ENCODE data around the gene SORCS2.

Gene SORCS2

DNA sequence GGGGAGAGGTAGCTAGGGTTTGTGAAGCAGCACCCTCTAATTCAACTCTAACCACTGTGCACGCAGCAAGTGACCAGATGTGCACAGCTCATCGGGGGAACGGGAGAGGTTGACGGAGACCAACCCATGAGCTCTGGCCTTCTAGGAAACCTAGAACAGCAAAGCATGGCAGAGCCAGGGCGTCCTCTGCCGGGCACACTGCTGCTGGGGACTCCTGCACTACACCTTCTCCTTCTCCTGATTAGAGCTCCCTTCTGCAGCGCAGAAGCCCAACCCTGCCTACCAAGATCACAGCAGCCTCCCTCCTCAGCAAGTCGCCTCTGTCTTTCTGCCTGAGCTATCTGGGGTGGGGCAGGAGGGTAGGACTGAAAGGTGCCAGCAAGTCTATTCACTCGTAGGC lies 494.7 kb downstream of the SORCS2 start:
- no peak for DNase-seq

DNA sequence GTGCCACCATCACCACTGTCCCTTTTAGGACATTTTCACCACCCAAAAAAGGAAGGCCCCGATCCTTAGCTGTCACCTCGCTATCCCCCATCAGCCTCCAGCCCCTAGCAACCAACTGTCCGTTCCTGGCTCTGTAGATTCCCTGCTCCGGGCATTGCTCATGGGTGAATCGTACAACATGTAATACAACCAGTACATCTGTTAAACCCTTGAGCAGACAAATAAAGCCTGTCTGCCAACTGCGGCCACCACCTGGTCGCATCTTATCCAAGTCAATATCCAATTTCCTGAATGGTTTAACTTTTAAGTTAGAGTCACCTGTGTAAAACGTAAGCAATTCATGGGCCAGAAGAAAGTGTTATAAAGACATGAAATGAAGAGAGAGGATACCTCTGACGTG lies 495.5 kb downstream of the SORCS2 start:
- no peak for DNase-seq

DNA sequence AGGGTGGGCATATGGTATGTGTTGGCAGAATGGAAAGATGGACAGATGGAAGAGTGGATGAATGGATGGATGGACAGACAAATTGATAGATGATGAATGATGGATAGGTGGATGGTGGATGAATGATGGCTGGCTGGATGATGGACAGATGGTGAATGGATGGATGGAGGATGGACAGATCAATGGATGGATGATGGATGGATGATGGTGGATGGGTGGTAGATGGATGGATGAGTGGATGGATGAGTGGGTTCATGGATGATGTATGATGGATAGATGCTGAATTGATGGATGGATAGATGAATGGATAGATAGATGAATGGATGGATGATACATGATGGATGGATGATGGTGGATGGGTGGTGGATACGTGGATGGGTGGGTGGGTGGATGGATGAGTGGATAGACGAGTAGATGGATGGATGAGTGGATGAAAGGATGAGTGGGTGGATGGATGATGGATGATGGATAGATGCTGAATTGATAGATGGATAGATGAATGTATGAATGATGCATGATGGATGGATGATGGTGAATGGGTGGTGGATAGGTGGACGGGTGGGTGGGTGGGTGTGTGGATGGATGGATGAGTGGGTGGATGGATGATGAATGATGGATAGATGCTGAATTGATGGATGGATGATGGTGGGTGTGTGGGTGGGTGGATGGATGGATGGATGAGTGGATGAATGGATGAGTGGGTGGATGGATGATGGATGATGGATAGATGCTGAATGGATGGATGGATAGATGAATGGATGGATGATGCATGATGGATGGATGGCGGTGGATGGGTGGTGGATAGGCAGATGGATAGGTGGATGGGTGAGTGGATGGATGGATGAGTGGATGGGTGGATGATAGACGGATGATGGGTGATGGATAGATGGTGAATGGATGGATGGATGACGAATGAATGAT lies 497.7 kb downstream of the SORCS2 start:
- DNase-seq: no peak

DNA sequence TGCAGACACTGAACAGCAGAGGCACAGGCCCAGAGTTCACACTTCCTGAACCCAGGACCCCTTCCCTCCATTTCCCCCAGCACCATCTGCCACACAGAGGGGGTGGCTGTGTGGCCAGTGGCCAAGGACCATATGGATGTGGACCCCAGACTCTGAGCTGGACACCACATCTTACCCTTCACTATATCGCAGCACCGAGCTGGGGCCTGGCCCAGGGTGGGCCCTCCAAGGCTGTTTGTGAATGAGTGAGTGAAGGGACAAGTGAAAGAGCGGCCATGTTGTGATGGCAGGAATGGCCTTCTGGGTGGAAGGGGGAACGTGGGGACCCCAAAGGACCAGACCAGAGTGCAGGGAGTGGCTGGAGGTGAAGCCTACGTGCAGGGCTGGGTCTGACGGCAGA lies 498.7 kb downstream of the SORCS2 start:
- no peak for DNase-seq

DNA sequence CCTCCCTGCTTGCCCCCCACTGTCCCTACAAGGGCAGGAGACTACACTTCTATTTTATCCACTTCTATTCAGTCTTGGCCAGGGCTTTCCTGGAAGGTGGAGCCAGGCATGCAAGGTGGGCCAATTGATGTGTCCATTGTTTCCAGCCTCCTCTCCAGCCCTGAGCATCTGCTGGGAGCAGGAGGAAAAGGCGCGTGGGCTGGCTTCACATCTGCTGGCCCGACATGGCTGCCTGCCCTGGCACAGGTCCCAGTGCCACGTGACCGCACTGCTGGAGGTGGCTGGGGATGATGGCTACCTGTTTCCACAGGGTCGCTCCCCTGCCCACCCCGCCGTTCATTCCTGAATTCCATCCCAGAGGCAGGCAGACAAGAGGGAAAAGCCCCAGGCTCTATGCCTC lies 499.6 kb downstream of the SORCS2 start:
- no peak for DNase-seq

DNA sequence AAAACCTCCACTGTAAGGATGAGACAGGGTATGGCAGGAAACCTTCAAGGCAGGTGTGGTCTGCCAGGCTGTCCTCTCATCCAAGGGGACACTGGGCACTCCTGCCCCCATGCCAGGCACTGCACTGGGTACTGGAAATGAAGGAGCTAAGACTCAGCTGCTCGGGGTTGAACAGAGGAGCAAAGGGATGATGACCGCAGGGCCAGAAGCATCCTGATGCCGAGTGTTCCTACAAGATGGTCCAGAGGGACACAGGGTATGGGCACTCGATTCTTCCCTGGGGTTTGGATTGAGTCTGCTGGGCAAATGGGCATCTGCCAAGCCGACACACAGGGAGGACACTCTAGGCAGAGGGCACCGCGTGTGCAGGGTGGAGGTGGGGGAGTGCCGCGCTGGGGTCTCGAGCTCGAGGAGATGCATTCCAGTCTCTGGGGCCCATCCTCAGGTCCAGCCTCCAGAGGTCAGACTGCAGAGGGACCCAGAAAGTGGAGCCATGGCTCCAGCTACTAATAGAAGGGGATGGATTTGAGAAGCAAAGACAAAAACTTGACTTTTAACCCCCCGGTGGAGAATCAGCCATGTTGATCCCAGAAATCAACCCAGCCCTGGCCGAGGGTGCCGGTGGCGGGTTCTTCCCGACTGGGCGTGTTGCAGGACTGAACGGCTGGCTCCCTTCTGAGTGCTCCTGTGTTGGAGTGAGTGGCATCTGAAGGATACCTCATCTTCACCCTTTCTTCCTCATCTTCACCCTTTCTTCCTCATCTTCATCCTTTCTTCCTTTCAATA lies 500.3 kb downstream of the SORCS2 start:
- no peak for DNase-seq

DNA sequence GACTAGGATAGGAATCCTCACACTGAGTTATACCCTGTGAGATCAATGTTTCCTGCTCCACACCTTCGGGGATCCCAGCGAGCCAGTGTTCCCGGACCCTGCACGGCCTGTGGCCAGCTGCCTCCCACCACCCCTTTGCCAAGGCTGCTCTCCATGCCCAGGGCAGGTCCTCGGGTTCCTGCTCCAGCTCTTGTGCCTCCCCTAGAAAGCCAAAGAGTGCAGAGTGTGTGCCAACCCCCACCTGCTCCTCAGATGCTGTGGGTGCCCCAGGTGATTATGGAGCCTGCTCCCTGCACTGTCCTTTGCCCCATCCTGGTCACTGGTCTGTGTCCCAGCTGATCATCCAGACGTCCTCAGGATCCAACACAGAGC lies 500.9 kb downstream of the SORCS2 start:
- DNase-seq: no peak

DNA sequence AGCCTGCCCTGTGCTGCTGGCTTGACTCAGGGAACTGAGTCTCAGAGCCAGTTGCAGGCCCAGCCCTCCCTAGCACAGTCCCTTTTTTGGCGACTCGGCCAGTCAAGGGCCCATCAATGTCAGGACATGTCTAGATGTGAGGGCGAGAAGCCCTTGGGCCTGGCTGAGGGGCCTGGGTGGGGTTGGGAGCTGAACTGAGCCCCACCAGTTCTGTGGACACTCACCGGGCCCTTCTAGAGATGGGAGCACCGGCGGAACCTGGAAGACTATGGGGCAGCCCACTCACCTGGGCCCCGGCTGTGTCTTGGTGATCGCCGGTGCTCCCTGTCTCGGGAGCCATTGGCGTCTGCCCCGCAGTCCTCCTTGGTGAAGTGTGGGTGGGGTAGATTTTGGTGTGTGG lies 501.4 kb downstream of the SORCS2 start:
- DNase-seq: no peak

DNA sequence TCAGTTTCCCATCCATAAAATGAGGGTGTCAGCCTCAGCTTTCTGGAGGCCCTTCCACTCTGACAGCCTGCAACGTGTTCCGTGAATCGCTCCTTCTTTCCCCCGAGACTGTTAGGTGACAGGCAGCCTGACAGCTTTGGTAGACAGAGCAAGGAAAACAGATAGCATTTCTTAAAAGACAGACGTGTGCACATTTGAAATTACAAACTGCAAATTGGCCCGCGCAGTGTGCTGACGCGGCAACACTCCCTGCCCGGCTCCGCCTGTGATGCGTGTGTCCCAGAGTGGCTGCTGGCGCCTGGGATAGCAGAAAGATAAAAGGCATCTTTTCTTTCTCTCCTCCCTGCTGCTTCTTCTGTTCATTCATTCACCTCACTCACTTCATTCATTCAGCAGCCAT lies 502.0 kb downstream of the SORCS2 start:
- DNase-seq: no peak

DNA sequence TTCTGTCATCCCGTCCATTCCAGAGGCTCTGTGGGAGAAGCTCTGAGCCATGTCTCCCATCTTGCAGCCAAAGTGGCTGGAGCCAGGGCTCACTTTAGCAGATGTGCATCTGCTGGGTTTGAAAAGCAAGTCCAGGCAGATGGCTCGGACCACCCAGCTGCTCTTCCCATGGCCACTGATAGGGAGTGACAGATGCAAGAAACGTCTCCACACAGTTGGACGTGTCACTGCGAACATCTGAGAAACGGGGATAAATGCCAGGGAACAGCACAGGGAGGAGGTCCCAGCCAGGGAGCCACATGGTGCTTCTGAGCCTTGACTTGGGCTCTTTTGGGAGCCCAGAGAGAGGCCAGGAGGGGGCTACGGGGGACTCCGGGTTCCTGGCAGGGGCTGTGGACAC lies 505.0 kb downstream of the SORCS2 start:
- DNase-seq: no peak

DNA sequence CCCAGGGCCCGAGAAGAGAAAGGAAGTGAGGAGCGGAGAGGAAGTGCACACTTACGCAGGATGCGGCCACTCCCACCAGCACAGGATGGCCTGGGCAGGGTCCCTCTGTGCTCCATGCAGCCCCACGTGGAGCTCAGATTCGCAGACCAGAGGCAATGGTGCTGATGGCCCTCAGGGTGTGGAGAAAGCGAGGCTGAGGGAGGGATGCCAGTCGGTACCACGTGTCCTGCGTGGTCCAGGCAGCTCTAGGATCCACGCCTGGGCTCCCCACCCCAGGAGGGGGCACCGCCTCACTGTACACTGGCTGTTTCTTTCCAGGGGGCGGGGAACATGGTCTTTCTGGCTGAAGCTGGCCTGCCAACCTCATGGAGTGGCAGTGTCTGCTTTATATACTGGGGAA lies 505.5 kb downstream of the SORCS2 start:
- no peak for DNase-seq

DNA sequence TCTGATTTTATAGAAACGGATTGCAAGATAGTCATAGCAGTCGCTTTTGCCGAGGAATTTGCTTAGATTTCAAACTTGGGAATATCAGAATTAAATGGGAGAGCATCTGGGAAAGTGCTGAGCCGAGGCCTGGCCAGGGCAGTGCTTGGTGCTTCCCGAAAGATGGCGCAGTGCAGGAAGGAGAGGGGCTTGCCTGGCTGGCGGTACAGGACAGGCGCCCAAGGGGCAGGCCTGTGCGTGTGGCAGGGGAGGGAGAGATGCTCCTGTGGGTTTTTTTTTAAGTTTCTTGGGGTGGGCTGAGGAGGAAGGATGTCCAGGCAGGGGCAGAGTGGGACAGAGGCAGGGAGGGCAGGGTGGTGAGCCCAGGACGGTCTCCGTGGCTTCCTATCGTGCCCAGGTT lies 506.2 kb downstream of the SORCS2 start:
- no peak for DNase-seq

DNA sequence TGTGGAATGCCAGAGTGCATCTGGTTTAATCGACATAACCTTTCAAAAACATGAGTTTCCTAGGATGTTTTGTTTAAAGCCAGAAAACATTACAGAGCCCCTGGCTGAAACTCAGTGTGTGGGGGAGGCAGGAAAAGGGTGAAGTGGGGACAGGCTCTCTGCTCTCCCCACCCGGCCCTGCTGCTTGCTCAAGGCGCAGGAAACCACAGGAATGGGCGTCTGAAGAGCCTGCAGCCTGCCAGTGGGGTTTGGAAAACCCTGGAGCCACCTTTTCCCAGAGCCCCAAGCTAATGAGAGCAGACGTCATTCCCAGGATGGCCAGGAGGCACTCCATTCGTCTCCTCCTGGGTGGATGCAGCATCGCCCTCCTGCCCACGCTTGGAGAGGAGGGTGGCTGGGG lies 506.7 kb downstream of the SORCS2 start:
- no peak for DNase-seq

DNA sequence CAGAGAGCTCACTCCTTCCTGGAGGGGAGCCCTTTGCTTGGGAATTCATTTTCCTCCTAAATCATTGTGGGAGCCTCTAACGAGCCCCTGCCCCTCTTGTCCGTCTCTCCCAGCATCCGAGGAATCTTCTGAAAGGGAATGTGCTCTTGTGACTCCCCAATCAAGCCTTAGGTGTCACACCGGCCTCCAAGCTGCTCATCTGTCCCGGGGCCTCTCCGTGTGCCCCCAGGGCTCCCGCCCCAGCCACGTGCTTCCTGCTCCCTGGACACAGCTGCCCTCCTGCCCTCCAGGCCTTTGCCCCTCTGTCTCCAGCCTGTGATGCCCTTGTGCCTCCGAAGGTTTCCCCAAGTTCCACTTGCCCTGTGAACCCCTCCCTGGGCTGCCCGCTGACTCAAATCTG lies 507.5 kb downstream of the SORCS2 start:
- DNase-seq: no peak

DNA sequence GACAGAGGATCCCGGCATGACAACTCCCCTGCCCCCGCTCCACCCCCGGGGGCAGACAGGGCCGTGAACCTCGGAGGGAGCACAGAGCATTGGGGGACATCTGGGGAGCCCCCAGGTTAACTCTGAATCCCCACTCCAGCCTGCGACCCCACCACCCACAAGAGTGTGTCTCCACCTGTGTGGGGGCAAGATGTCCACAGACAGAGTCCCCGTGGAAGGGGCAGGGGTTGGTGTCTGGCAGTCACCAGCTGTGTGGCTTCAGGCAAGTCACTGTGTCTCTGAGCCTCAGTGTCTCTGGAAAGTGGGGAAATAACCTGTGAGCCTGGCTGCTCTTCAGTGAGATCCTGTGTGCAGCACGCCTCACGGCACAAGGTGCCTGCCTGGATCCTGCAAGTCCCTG lies 508.3 kb downstream of the SORCS2 start:
- DNase-seq: no peak

DNA sequence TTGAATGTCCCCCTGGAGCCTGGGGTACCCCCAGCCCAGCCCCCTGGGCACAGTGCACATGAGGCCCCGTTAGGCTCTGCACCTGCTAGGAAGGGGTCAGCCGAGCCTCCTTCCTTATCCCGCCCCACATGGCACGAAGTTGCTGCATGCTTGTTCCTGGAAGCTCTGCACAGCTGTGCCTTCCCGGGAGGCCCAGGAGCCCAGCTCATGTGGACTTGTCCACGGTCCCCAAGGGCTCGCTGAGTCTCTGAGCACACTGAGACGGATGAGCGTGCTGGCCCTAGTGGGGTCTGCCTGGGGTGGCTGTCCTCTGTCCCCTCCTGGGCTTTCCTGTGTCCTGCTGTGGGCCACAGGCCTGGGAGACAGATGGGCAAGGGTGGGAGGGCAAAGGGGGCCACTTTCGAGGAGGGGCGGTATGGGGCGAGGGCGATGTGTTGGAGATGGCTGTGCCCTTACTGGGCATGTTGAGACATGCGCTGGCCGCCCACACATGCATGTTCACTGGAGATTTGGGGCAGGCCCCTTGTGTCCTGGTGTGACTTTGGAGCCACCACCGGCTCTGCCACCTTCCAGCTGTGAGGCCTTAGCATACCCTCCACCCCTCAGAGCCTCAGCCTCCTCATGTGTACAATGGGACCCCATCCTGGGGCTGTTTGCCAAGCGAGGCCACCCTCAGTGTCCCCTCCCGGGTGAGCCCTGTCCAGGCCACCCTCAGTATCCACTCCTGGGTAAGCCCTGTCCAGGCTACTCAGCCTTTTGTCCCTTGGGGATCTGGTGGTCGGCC lies 509.7 kb downstream of the SORCS2 start:
- DNase-seq: no peak

DNA sequence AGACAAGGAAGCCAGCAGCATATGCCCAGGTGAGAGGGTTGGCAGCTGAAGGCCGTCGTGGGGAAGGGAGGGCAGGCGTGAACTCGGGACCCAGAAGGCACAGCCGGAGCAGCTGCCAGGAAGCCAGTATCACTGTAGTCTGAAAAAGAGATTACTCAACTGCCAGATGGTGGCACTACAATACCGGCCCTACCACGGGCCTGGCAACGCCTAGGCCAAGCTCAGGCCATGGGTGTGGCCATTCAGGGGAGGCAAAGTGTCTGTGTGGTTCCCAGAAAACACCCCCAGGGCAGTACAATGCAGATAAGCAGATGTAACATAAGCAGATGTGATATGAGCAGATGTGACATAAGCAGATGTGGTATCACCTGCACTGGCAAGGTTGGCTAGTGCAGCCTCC lies 511.4 kb downstream of the SORCS2 start:
- no peak for DNase-seq

DNA sequence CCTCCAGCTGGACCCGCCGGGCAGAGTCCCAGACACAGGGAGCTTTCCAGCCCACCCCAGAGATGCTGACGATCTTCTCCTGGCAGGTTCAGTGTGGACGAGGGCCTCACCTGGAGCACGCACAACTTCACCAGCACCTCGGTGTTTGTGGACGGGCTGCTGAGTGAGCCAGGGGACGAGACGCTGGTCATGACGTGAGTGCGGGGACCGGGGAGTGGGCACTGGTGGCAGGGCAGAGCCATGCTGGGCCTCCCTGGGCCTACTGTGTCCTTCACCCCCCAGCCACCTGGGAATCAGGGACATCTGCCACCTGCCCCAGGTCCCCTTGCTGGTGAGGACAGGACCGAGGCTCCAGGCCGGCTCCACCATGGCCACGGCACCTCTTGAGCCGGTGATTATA lies 511.8 kb downstream of the SORCS2 start:
- no peak for DNase-seq

DNA sequence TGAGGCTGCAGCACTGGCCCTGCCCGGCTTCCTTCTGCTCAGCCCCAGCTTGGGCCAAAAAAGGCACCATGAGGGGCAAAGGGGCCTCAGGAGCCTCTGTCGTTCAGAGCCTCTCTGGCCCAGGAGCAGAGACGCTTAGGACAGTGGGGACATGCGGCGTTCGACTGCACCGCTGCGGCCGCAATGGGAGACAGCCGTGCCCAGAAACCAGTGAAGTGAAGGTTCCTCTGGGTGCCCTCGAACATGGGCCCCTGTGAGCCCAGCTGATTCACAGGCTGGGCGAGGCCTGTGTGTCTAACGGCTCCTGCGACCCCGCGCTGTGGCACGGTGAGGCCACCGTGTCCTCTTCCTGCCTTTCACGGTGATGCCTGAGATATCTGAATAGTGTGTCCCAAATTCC lies 512.3 kb downstream of the SORCS2 start:
- DNase-seq: no peak

DNA sequence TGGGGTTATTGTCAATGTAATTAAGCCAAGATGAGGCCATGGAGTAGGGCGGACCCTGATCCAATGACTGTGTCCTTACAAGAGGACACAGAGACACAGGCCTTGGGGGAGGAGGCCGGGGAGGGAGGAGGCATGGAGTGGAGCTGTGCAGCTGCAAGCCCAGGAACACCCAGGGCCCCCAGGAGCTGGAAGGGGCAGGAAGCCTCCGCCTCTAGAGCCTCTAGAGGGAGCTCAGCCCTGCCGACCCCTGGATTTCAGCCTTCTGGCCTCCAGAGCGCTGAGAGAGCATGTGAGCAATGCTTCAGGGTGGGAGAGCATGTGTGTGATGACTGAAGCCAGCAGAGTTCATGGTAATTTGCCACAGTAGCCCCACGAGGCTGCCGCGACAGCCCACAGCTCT lies 512.7 kb downstream of the SORCS2 start:
- no peak for DNase-seq

DNA sequence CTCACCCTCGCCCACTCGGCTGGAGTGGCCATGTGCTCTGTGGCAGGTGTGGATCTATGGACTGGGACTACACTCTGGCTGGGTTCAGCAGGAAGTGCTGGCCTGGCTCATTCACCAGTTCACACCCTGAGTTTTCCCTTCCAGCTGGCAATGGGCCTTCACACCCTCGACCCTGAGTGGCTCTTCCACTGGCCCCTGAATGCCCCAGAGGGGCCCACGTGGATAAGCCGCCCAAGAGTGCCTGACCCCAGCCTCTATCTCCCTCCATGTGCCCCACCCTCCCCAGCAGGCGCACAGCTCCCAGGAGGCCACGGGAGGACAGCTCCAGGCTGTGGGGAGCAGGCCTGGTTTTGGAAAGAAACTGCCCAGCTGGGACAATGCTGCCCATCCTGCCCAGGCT lies 513.3 kb downstream of the SORCS2 start:
- DNase-seq: no peak

DNA sequence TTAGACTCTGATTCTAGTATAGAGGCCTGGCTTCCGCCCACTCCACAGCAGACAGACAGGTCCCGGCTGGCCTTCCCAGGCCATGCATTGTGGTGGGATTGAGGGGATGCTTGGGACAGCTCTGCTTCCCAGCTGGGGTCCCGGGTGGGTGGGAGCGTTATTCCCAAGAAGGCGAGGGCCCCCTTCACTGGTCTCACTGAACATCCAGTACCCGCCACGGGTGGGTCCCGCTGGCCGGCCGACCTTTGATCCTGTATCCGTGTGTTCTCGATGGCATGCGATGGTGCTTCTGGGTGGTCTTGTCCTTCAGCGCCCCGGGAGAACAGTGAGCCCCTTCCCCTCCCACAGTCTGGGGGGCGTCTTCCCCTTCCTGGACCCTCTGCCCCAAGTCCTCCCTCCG lies 515.9 kb downstream of the SORCS2 start:
- DNase-seq: no peak

DNA sequence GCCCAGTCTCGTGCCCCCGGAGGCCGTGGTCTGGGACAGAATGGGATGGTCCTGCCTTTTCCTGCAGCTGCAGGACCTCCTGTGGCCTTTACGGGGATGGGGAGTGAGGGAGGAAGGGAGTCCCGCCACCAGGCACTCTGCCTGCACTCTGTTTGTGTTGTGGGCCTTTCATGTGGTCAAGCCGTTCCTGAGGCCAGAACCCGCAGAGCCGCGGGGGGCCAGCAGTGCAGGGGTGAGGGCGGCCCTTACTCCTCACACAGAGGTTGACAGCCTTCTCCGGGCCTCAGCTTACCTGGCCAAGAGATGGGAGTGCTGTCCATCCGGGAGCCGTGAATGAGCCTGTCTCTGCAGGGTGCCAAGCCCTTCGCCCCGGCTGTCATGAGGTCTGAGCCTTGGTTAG lies 516.6 kb downstream of the SORCS2 start:
- DNase-seq: no peak

DNA sequence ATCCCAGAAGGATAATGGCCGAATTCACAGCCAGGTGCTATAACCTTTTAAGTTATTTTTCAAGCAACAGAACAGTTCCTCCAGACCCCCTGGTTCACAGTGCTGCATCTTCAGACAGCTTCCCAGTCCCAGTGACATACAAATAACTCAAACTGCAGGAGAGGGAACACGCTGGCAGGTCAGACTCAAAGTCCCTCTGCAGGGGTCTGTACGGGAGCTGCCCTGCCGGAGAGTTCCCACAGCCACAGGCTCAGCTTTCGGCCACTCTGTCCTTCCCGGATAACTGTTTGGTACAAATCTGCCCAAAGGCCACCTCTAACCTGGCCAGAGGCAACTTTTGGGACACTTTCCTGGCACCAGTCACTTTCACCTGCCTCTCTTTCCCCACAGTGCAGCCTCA lies 517.1 kb downstream of the SORCS2 start:
- no peak for DNase-seq

Data from CD4-positive, alpha-beta T cell treated with Interleukin-17A for 4 hours (primary cell).